HG03280 (cell line): Measurements from ENCODE around the gene GULP1.

Experiments used
- ATAC-seq: cut with Tn5 transposase; IDR thresholded peaks from one replicate; pipeline ENCODE4 v1.9.1; 2021; ENCODE audit warnings: mild to moderate bottlenecking, moderate library complexity; ENCODE audit not compliant: unreplicated experiment

GULP1 gene

GRCh38 chr2:188629753-188630527 lies 338.3 kb downstream of the GULP1 start:
- no peak for ATAC-seq

- ATAC-seq: no peak
These were observed 339.5 kb downstream of the GULP1 start for GRCh38 chr2:188631037-188631809.

GRCh38 chr2:188634656-188635055 lies 343.0 kb downstream of the GULP1 start:
- ATAC-seq: no peak
